HCT116 (cell line): ENCODE measurements around the gene GALNS. TPM values are rescaled to one million over a fixed set of nuclear protein-coding genes. Genes with fewer than 3 reads are reported as not detected.

Experiments
- ATAC-seq: fragments of 200-7000 bp; cut with Tn5 transposase; 2 replicates; pipeline ENCODE4 v1.9.1; 2020; ENCODE audit warnings: mild to moderate bottlenecking, moderate library complexity
- BruUV-seq: library from RNA; stranded (reverse); fragments of 400-500 nt; replicated peaks from 2 replicates; lab custom pipeline; 2021; lab: Mats Ljungman, UMichigan
- CTCF ChIA-PET: fragments of 300-600 bp; sonication (Branson Sonifier 250); formaldehyde crosslinking; loops from one replicate; lab custom pipeline; 2021; ENCODE audit warnings: antibody characterized with exemption; lab: Charles Lee
- POLR2A ChIA-PET: fragments of 300-600, 350-600 bp; sonication (Branson Sonifier 250); formaldehyde crosslinking; loops from one replicate; lab custom pipeline; 2021; ENCODE audit warnings: antibody characterized with exemption; lab: Charles Lee
- RAD21 ChIA-PET, 2 experiments: fragments of 300-600 bp; sonication (Branson Sonifier 250); formaldehyde crosslinking; loops; one replicate each; lab custom pipeline; 2023; ENCODE audit warnings: low total read pairs in 2 of 2; ENCODE audit not compliant: uncharacterized antibody in 2 of 2, unreplicated experiment in 2 of 2, low non-redundant PET in 1 of 2; lab: Charles Lee
- DNase-seq: peaks from one replicate; pipeline ENCODE4 v3.0.0-alpha.2; 2010; ENCODE audit warnings: low read depth, low spot score
- H2AFZ ChIP-seq: fragments of 200-600 bp; shearing (Covaris generic), sonication (generic); 2 replicates; pipeline ENCODE4 v1.6.1; 2017; ENCODE audit warnings: low read depth, mixed run types, mixed read lengths, antibody characterized with exemption, low read length; ENCODE audit not compliant: poor library complexity, severe bottlenecking
- H3K27ac ChIP-seq: 2 replicates; pipeline ENCODE4 v1.5.1; 2012; ENCODE audit warnings: low read depth, low read length
- H3K27me3 ChIP-seq: fragments of 200-600 bp; sonication (generic); 2 replicates; pipeline ENCODE4 v1.6.1; 2016; ENCODE audit warnings: mixed run types, low read length, mixed read lengths; ENCODE audit not compliant: insufficient read depth
- H3K36me3 ChIP-seq, 2 experiments: fragments of 200-500 bp in 1 of 2; fragments of 200-600 bp in 1 of 2; sonication (Bioruptor generic) in 1 of 2; sonication (generic) in 1 of 2; 2 replicates each; pipeline versions ENCODE4 v1.5.1 to v1.6.1; 2014 to 2016; ENCODE audit warnings: low read length in 2 of 2, inconsistent platforms in 1 of 2, mixed read lengths in 1 of 2, mixed run types in 1 of 2; ENCODE audit not compliant: insufficient read depth in 2 of 2, control insufficient read depth in 1 of 2
- H3K4me1 ChIP-seq, 2 experiments: fragments of 200-600 bp in 1 of 2; sonication (generic) in 1 of 2; 2 replicates each; pipeline versions ENCODE4 v1.5.1 to v1.6.1; 2012 to 2017; ENCODE audit warnings: low read length in 2 of 2, inconsistent platforms in 1 of 2, mild to moderate bottlenecking in 1 of 2, mixed read lengths in 1 of 2, mixed run types in 1 of 2, moderate library complexity in 1 of 2; ENCODE audit not compliant: insufficient read depth in 2 of 2, control insufficient read depth in 1 of 2
- H3K4me2 ChIP-seq: fragments of 200-600 bp; sonication (generic); 2 replicates; pipeline ENCODE4 v1.6.1; 2017; ENCODE audit warnings: mixed run types, low read length, mixed read lengths
- H3K4me3 ChIP-seq, 2 experiments: fragments of 200-600 bp in 1 of 2; sonication (generic) in 1 of 2; replicated peaks in 1 of 2; 2 replicates each; pipeline ENCODE4 v1.5.1; 2011 to 2016; ENCODE audit warnings: low read length in 2 of 2, control low read depth in 1 of 2, low read depth in 1 of 2, mild to moderate bottlenecking in 1 of 2, mixed read lengths in 1 of 2, mixed run types in 1 of 2
- H3K79me2 ChIP-seq: fragments of 200-600 bp; sonication (generic); 2 replicates; pipeline ENCODE4 v1.6.1; 2017; ENCODE audit warnings: mild to moderate bottlenecking, mixed run types, low read length, moderate library complexity, mixed read lengths; ENCODE audit not compliant: insufficient read depth
- H3K9ac ChIP-seq: fragments of 200-600 bp; sonication (generic); 2 replicates; pipeline ENCODE4 v1.6.1; 2016; ENCODE audit warnings: low read length, mixed read lengths
- H3K9me2 ChIP-seq: fragments of 200-600 bp; sonication (generic), shearing (Covaris generic); 2 replicates; pipeline ENCODE4 v1.6.1; 2017; ENCODE audit warnings: mixed run types, mild to moderate bottlenecking, moderate library complexity; ENCODE audit not compliant: insufficient read depth
- H3K9me3 ChIP-seq, 2 experiments: fragments of 200-500 bp in 1 of 2; fragments of 200-600 bp in 1 of 2; sonication (Bioruptor generic) in 1 of 2; sonication (generic) in 1 of 2; 2 replicates each; pipeline ENCODE4 v1.6.1; 2014 to 2017; ENCODE audit warnings: low read length in 2 of 2, mixed read lengths in 2 of 2, inconsistent platforms in 1 of 2, low read depth in 1 of 2, mild to moderate bottlenecking in 1 of 2, mixed run types in 1 of 2, moderate library complexity in 1 of 2; ENCODE audit not compliant: control insufficient read depth in 1 of 2, insufficient read depth in 1 of 2
- H4K20me1 ChIP-seq: fragments of 200-600 bp; sonication (generic), shearing (Covaris generic); 2 replicates; pipeline ENCODE4 v1.6.1; 2017; ENCODE audit warnings: mixed run types, mild to moderate bottlenecking, moderate library complexity; ENCODE audit not compliant: insufficient read depth
- CBX3 ChIP-seq: IDR thresholded peaks from 2 replicates; pipeline ENCODE4 v1.6.1; 2012; ENCODE audit warnings: low read depth
- CEBPB ChIP-seq: IDR thresholded peaks from 2 replicates; pipeline ENCODE4 v1.6.1; 2012; ENCODE audit warnings: low read depth
- ELF1 ChIP-seq: IDR thresholded peaks from 2 replicates; pipeline ENCODE4 v1.6.1; 2012; ENCODE audit warnings: low read depth, borderline replicate concordance
- EZH2 ChIP-seq: fragments of 200-600 bp; sonication (generic); IDR thresholded peaks from 2 replicates; pipeline ENCODE4 v1.6.1; 2017; ENCODE audit warnings: antibody characterized with exemption, mixed run types
- FOSL1 ChIP-seq: IDR thresholded peaks from 2 replicates; pipeline ENCODE4 v1.6.1; 2012; ENCODE audit warnings: low read depth
- SIN3A ChIP-seq: IDR thresholded peaks from 2 replicates; pipeline ENCODE4 v1.6.1; 2012; ENCODE audit warnings: low read depth
- YY1 ChIP-seq: IDR thresholded peaks from 2 replicates; pipeline ENCODE4 v1.6.1; 2011; ENCODE audit warnings: low read length, low read depth, moderate library complexity, mild to moderate bottlenecking; ENCODE audit not compliant: insufficient replicate concordance; ENCODE audit errors: extremely low read depth
- ZNF274 ChIP-seq: fragments of 200-500 bp; sonication (Bioruptor generic); IDR thresholded peaks from 2 replicates; pipeline ENCODE4 v1.6.1; 2014; ENCODE audit warnings: mild to moderate bottlenecking, low read depth, low read length, inconsistent platforms
- intact Hi-C: fragments of 100-400 bp; cut with micrococcal nuclease; formaldehyde crosslinking; loops from 2 replicates; pipeline ENCODE4 v1.10.0; 2022
- total RNA-seq: library from RNA; stranded (reverse); gene quantifications from one replicate; pipeline ENCODE4 v1.2.1, GENCODE V29; 2021; ENCODE audit not compliant: unreplicated experiment

The GALNS gene
- total RNA-seq, 1 experiment from 2014 or later, result 44.6 TPM

DNA sequence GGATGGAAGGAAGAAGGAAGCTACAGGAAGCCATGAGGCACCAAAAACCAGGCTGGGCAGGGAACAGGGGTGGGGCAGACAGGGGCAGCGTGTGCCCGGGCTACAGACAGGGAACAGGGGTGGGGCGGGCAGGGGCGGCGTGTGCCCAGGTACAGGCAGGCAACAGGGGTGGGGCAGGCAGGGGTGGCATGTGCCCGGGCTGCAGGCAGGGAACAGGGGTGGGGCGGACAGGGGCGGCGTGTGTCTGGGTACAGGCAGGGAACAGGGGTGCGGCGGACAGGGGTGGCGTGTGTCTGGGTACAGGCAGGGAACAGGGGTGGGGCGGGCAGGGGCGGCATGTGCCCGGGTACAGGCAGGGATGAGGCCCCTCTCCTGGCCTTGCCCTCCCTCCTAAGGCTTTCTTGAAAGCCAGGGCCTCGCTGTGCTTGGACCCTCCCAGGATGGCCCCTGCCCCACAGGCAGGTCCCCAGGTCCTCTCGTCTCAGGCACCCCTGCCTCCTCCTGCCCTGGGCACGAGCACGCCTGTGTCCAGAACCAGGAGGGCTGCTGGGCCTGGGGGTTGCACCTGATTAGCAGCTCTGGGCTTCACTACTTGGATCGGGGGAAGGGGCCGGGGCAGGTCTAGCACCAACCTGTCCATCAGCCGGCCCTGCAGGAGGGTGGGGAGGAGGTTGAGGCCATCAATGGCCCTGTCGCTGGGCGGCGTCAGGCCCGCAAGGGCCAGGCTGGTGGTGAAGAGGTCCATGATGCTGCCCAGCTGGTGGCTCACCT is 30.5 kb downstream of the GALNS start:
- Histone ChIP-seq H3K36me3 (no peaks in the 10 kb centered on the region), H4K20me1 (no peaks in the 10 kb centered on the region), H3K4me2 (no peak overlapping the region), H2AFZ (no peak overlapping the region), H3K27me3 (no peaks in the 10 kb centered on the region), H3K79me2 (no peaks in the 10 kb centered on the region), H3K9ac (no peak overlapping the region), H3K9me2 (no peaks in the 10 kb centered on the region), H3K4me3 (no peak overlapping the region), H3K4me1 (no peaks in the 10 kb centered on the region), H3K27ac (no peak overlapping the region), H3K9me3 (no peaks in the 10 kb centered on the region)
- ChIA-PET RAD21 (no interaction called here), CTCF (no interaction called here), POLR2A (no interaction called here)
- DNase-seq (no peak), ATAC-seq (no peak)
- intact Hi-C loops, result no loop called here
- no peak for TF ChIP-seq YY1
- BruUV-seq, result no TSS peak

DNA sequence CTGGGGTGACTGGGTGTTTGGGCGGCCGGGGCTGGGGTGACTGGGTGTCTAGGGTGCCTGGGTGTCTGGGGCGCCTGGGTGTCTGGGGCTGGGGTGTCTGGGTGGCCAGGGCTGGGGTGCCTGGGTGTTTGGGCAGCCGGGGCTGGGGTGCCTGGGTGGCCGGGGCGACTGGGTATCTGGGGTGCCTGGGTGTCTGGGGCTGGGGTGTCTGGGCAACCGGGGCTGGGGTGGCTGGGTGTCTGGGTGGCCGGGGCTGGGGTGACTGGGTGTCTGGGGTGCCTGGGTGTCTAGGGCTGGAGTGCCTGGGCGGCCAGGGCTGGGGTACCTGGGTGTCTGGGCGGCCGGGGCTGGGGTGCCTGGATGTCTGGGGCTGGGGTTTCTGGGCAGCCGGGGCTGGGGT is 31.6 kb downstream of the GALNS start:
- intact Hi-C loops, result no loop called here

More for the DNA sequence above, 31.6 kb downstream of the GALNS start:
- no peak overlapping the region for H3K9ac ChIP-seq
- H3K4me3 ChIP-seq, result no peak overlapping the region
- ATAC-seq (no peak), DNase-seq (no peak)
- ChIA-PET RAD21 (no interaction called here), POLR2A (no interaction called here), CTCF (no interaction called here)
- no peak overlapping the region for H3K4me2 ChIP-seq
- H3K36me3 ChIP-seq, result no peaks in the 10 kb centered on the region
- H3K4me1 ChIP-seq, result no peaks in the 10 kb centered on the region
- H2AFZ ChIP-seq, result no peak overlapping the region
- no peaks in the 10 kb centered on the region for H3K9me2 ChIP-seq
- H3K9me3 ChIP-seq, result no peaks in the 10 kb centered on the region
- no peaks in the 10 kb centered on the region for H4K20me1 ChIP-seq
- no peaks in the 10 kb centered on the region for H3K79me2 ChIP-seq
- H3K27me3 ChIP-seq, result no peaks in the 10 kb centered on the region
- TF ChIP-seq EZH2 (no peak), CEBPB (no peak), ZNF274 (no peak), FOSL1 (no peak), SIN3A (no peak), CBX3 (no peak), ELF1 (no peak)
- no TSS peak for BruUV-seq
- H3K27ac ChIP-seq, result no peak overlapping the region
